Esophagus muscularis mucosa (tissue), 3 donors: ENCODE data around the gene PREP.

Source experiments
- POLR2AphosphoS5 ChIP-seq, 2 donors: sonication (generic); formaldehyde crosslinking; IDR thresholded peaks; one replicate each; pipeline ENCODE4 v1.6.1; 2017; ENCODE audit warnings: antibody characterized with exemption in 2 of 2
- TF ChIP-seq, protein P1 (sequence below), 3 experiments: fragments of 200-600 bp in 2 of 3; fragments of 450-650 bp in 1 of 3; sonication (generic) in 2 of 3; IDR thresholded peaks; one replicate each; pipeline ENCODE4 v1.5.1; 2017 to 2019; ENCODE audit warnings: antibody characterized with exemption in 3 of 3, mild to moderate bottlenecking in 2 of 3, moderate library complexity in 1 of 3

DNA sequence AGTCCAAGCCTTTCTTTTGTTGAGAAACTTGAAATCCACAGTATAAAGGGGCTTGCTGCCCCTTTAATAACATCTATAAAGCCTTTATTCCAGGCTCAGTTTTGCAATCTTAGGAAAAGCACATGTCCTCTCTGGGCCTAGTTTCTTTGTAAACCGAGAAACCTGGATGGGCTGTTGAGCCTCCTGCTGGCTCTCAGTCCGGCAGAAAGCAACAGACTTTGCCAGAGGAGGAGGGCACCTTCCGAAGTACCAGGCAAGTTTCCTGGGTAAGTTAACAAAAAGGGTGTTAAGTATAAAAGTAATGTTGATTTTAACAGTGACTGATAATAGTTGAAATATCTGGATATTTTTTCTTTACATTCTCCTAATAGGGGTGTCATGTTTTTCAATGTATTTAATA, 124.1 kb downstream of the PREP start:
- TF ChIP-seq, protein P1, sequence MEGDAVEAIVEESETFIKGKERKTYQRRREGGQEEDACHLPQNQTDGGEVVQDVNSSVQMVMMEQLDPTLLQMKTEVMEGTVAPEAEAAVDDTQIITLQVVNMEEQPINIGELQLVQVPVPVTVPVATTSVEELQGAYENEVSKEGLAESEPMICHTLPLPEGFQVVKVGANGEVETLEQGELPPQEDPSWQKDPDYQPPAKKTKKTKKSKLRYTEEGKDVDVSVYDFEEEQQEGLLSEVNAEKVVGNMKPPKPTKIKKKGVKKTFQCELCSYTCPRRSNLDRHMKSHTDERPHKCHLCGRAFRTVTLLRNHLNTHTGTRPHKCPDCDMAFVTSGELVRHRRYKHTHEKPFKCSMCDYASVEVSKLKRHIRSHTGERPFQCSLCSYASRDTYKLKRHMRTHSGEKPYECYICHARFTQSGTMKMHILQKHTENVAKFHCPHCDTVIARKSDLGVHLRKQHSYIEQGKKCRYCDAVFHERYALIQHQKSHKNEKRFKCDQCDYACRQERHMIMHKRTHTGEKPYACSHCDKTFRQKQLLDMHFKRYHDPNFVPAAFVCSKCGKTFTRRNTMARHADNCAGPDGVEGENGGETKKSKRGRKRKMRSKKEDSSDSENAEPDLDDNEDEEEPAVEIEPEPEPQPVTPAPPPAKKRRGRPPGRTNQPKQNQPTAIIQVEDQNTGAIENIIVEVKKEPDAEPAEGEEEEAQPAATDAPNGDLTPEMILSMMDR (IDR thresholded peaks at IDR 0.05): no peak
- no peak for TF ChIP-seq POLR2AphosphoS5 (IDR thresholded peaks at IDR 0.05)
